ENCODE measurements around the gene TRAPPC12. TPM values are rescaled to one million over a fixed set of nuclear protein-coding genes. Genes with fewer than 3 reads are reported as not detected.

TRAPPC12 gene
- total RNA-seq, 4 donors from 2014 or later: 28.4 to 64.7 (median 55.9) TPM

- Histone ChIP-seq H3K4me3 (peak within 1 kb of the TSS; percentile 75 to 94 (median 88)), H3K9me3 (no peaks in the 10 kb centered on the region), H3K4me1 (peaks cover 0 to 52% (median 11%) of the 10 kb centered on the region in 3 donors), H3K27me3 (no peaks in the 10 kb centered on the region), H3K27ac (peak within 1 kb of the TSS; percentile 91 to 100 (median 97)), H3K36me3 (peaks cover 0 to 9% (median 0%) of the 10 kb centered on the region in 3 donors)
- TF ChIP-seq CTCF (IDR thresholded peaks at IDR 0.05) (no peak), POLR2A (IDR thresholded peaks at IDR 0.05) (peak in 2 of 4 donors; percentile 62 to 74)
- intact Hi-C loops (cut with DNase I): no loop called here
- peak; percentile 43 for DNase-seq
- WGBS, 2 donors: 6 to 13% methylated on average over 10 to 18 of the region's 76 CpGs
These were observed 140.0 kb downstream of the TRAPPC12 start, which contains the start of gene ADI1 for GRCh38 chr2:3519255-3520205. Gene ADI1, minus strand, starts transcription at chr2:3519531. Its CDS starts 44 bp downstream, at chr2:3519487.

- peak overlapping the region in 1 of 4 donors; percentile 94 for H3K4me3 ChIP-seq
- H3K36me3 ChIP-seq: peaks cover 0 to 9% (median 0%) of the 10 kb centered on the region in 3 donors
- WGBS, 2 donors: 91 to 93% methylated on average over 6 of the region's 6 CpGs
- peaks cover 0 to 61% (median 15%) of the 10 kb centered on the region in 3 donors for H3K4me1 ChIP-seq
- TF ChIP-seq POLR2A (IDR thresholded peaks at IDR 0.05): no peak
- no peak for TF ChIP-seq CTCF (IDR thresholded peaks at IDR 0.05)
- no peak overlapping the region for H3K27ac ChIP-seq
- H3K9me3 ChIP-seq: no peaks in the 10 kb centered on the region
- intact Hi-C loops (cut with DNase I): no loop called here
- H3K27me3 ChIP-seq: no peaks in the 10 kb centered on the region
- DNase-seq: no peak
These were observed 141.1 kb downstream of the TRAPPC12 start for GRCh38 chr2:3520591-3520990.

GRCh38 chr2:3522961-3523421 lies 143.5 kb downstream of the TRAPPC12 start:
- WGBS, 2 donors: 47 to 75% methylated on average over 13 of the region's 13 CpGs
- TF ChIP-seq POLR2A (IDR thresholded peaks at IDR 0.05): no peak
- TF ChIP-seq CTCF (IDR thresholded peaks at IDR 0.05): no peak
- H3K4me3 ChIP-seq: peak overlapping the region in 1 of 4 donors; percentile 33
- intact Hi-C loops (cut with DNase I): no loop called here
- DNase-seq: no peak
- peaks cover 0 to 54% (median 13%) of the 10 kb centered on the region in 3 donors for H3K4me1 ChIP-seq
- H3K9me3 ChIP-seq: no peaks in the 10 kb centered on the region
- no peaks in the 10 kb centered on the region for H3K27me3 ChIP-seq
- H3K27ac ChIP-seq: peak overlapping the region; percentile 30 to 83 (median 74)
- no peaks in the 10 kb centered on the region for H3K36me3 ChIP-seq

GRCh38 chr2:3523551-3524041 lies 144.1 kb downstream of the TRAPPC12 start:
- intact Hi-C loops (cut with DNase I): no loop called here
- DNase-seq: no peak
- H3K4me1 ChIP-seq: peaks cover 0 to 50% (median 11%) of the 10 kb centered on the region in 3 donors
- peak overlapping the region; percentile 12 to 83 (median 74) for H3K27ac ChIP-seq
- 46 to 62% methylated on average over 4 of the region's 4 CpGs for WGBS, 2 donors
- H3K4me3 ChIP-seq: peak overlapping the region in 1 of 4 donors; percentile 33
- H3K27me3 ChIP-seq: no peaks in the 10 kb centered on the region
- H3K9me3 ChIP-seq: no peaks in the 10 kb centered on the region
- no peak for TF ChIP-seq CTCF (IDR thresholded peaks at IDR 0.05)
- no peak for TF ChIP-seq POLR2A (IDR thresholded peaks at IDR 0.05)
- no peaks in the 10 kb centered on the region for H3K36me3 ChIP-seq

- intact Hi-C loops (cut with DNase I): no loop called here
- Histone ChIP-seq H3K36me3 (no peaks in the 10 kb centered on the region), H3K4me1 (peaks cover 0 to 35% (median 4%) of the 10 kb centered on the region in 3 donors), H3K27ac (no peak overlapping the region), H3K9me3 (no peaks in the 10 kb centered on the region), H3K27me3 (no peaks in the 10 kb centered on the region), H3K4me3 (no peak overlapping the region)
- TF ChIP-seq CTCF (IDR thresholded peaks at IDR 0.05) (no peak), POLR2A (IDR thresholded peaks at IDR 0.05) (no peak)
- no peak for DNase-seq
- WGBS, 2 donors: 82 to 94% methylated on average over 14 to 18 of the region's 22 CpGs
These were observed 147.4 kb downstream of the TRAPPC12 start for GRCh38 chr2:3526871-3527270.

All from esophagus squamous epithelium (tissue), 5 donors.